Caco-2 (cell line): ENCODE measurements around the gene SYAP1. TPM values are rescaled to one million over a fixed set of nuclear protein-coding genes. Genes with fewer than 3 reads are reported as not detected.
A peak's percentile ranks its signal among the peaks of the same experiment; 100 is the strongest.

ENCODE experiments used
- BruUV-seq: library from RNA; stranded (reverse); fragments of 400-500 nt; replicated peaks from 2 replicates; lab custom pipeline; 2021; lab: Mats Ljungman, UMichigan
- CTCF ChIA-PET: fragments of 300-600 bp; sonication (Branson Sonifier 250); formaldehyde crosslinking; loops from one replicate; lab custom pipeline; 2022; ENCODE audit warnings: antibody characterized with exemption; lab: Charles Lee
- POLR2A ChIA-PET: fragments of 300-600 bp; sonication (Branson Sonifier 250); formaldehyde crosslinking; loops from one replicate; lab custom pipeline; 2022; ENCODE audit warnings: antibody characterized with exemption; lab: Charles Lee
- DNase-seq, 2 experiments: peaks; one replicate each; pipeline versions ENCODE4 v3.0.0 to v3.0.0-alpha.2; 2020 to 2022
- H3K27me3 ChIP-seq: replicated peaks from 2 replicates; pipeline ENCODE4 v1.6.0; 2011; ENCODE audit warnings: low read length; ENCODE audit not compliant: control insufficient read depth, insufficient read depth
- H3K36me3 ChIP-seq: 2 replicates; pipeline ENCODE4 v1.5.1; 2011; ENCODE audit warnings: low read length; ENCODE audit not compliant: control insufficient read depth, insufficient read depth
- H3K4me1 ChIP-seq: fragments of 250-450 bp; sonication (Bioruptor Pico); 2 replicates; pipeline ENCODE4 v1.5.1; 2020; ENCODE audit warnings: mild to moderate bottlenecking
- H3K4me3 ChIP-seq: 2 replicates; pipeline ENCODE4 v1.5.1; 2011; ENCODE audit warnings: low read depth, mild to moderate bottlenecking, control low read depth, low read length
- H3K9me3 ChIP-seq: fragments of 250-450 bp; sonication (Bioruptor Pico); 2 replicates; pipeline ENCODE4 v1.5.1; 2020; ENCODE audit warnings: mild to moderate bottlenecking, moderate library complexity
- H3K27ac Mint-ChIP-seq: one replicate; pipeline ENCODE4 v1.8.0; 2022; ENCODE audit warnings: mixed read lengths; ENCODE audit not compliant: unreplicated experiment
- H3K27me3 Mint-ChIP-seq: one replicate; pipeline ENCODE4 v1.8.0; 2022; ENCODE audit warnings: mixed read lengths; ENCODE audit not compliant: insufficient read depth, unreplicated experiment
- H3K36me3 Mint-ChIP-seq: one replicate; pipeline ENCODE4 v1.8.0; 2022; ENCODE audit warnings: mild to moderate bottlenecking, mixed read lengths; ENCODE audit not compliant: insufficient read depth, unreplicated experiment
- H3K4me1 Mint-ChIP-seq: one replicate; pipeline ENCODE4 v1.8.0; 2022; ENCODE audit warnings: low read depth, mixed read lengths; ENCODE audit not compliant: unreplicated experiment
- H3K4me3 Mint-ChIP-seq: one replicate; pipeline ENCODE4 v1.8.0; 2022; ENCODE audit warnings: mild to moderate bottlenecking, moderate library complexity, mixed read lengths; ENCODE audit not compliant: unreplicated experiment
- H3K9me3 Mint-ChIP-seq: one replicate; pipeline ENCODE4 v1.8.0; 2022; ENCODE audit warnings: mixed read lengths; ENCODE audit not compliant: unreplicated experiment
- intact Hi-C: fragments of 100-400 bp; cut with micrococcal nuclease; formaldehyde crosslinking; loops from one replicate; pipeline ENCODE4 v1.10.0; 2022; ENCODE audit not compliant: unreplicated experiment
- total RNA-seq: library from RNA; stranded (reverse); gene quantifications from 2 replicates; pipeline ENCODE4 v1.2.3, GENCODE V29; 2022
- TF ChIP-seq, protein P1 (sequence below), 2 experiments: fragments of 200-600 bp in 1 of 2; IDR thresholded peaks; 1 replicate in 1 of 2; 2 replicates in 1 of 2; pipeline versions ENCODE4 v1.5.1 to v1.8.0; 2011 to 2022; ENCODE audit warnings: antibody characterized with exemption in 1 of 2, control low read depth in 1 of 2, inconsistent platforms in 1 of 2, low read depth in 1 of 2, low read length in 1 of 2, mild to moderate bottlenecking in 1 of 2, moderate library complexity in 1 of 2; ENCODE audit not compliant: insufficient read depth in 1 of 2, severe bottlenecking in 1 of 2, unreplicated experiment in 1 of 2

SYAP1 gene
- total RNA-seq, 1 experiment from 2014 or later: 32.8 TPM

DNA sequence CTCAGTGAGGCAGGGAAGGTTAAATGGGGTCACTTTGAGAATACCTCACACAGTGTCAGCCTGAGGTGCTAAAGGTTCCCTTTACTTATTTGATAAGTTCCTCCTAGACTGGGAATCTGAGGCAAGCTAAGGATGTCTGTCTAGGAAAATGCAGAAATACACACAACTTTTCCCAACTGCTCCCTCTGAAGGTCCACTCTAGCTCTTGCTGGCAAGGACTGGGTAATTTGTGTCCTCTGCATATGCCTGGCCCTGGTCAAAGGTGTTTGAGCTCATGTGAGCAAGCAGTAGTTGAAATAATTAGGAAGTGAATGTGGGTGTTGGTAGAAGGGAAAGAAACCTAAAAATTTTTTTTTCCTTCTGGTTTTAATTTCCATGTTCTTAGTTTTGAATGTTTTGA is 88.1 kb downstream of the SYAP1 start:
- Mint-ChIP-seq H3K36me3 (no peaks in the 10 kb centered on the region), H3K27ac (no peak overlapping the region), H3K4me1 (peaks cover 8% of the 10 kb centered on the region), H3K9me3 (no peaks in the 10 kb centered on the region), H3K4me3 (peak overlapping the region; percentile 54), H3K27me3 (no peaks in the 10 kb centered on the region)
- TF ChIP-seq, protein P1, sequence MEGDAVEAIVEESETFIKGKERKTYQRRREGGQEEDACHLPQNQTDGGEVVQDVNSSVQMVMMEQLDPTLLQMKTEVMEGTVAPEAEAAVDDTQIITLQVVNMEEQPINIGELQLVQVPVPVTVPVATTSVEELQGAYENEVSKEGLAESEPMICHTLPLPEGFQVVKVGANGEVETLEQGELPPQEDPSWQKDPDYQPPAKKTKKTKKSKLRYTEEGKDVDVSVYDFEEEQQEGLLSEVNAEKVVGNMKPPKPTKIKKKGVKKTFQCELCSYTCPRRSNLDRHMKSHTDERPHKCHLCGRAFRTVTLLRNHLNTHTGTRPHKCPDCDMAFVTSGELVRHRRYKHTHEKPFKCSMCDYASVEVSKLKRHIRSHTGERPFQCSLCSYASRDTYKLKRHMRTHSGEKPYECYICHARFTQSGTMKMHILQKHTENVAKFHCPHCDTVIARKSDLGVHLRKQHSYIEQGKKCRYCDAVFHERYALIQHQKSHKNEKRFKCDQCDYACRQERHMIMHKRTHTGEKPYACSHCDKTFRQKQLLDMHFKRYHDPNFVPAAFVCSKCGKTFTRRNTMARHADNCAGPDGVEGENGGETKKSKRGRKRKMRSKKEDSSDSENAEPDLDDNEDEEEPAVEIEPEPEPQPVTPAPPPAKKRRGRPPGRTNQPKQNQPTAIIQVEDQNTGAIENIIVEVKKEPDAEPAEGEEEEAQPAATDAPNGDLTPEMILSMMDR (IDR thresholded peaks at IDR 0.05; ENCODE audit: insufficient read depth in 1 of 2, low read depth in 1 of 2, low read length in 1 of 2, severe bottlenecking in 1 of 2, unreplicated experiment in 1 of 2): no peak
- ChIA-PET POLR2A (interaction anchor here (1.1 kb wide), 1 partner anchor 36 kb away, joined by 9 read pairs; no protein-coding TSS in a partner anchor), CTCF (no interaction called here)
- no peak for DNase-seq
- Histone ChIP-seq H3K4me3 (no peak overlapping the region), H3K27me3 (no peaks in the 10 kb centered on the region), H3K4me1 (peaks cover 14% of the 10 kb centered on the region), H3K36me3 (no peaks in the 10 kb centered on the region), H3K9me3 (no peaks in the 10 kb centered on the region)
- BruUV-seq: no TSS peak
- intact Hi-C loops: no loop called here

DNA sequence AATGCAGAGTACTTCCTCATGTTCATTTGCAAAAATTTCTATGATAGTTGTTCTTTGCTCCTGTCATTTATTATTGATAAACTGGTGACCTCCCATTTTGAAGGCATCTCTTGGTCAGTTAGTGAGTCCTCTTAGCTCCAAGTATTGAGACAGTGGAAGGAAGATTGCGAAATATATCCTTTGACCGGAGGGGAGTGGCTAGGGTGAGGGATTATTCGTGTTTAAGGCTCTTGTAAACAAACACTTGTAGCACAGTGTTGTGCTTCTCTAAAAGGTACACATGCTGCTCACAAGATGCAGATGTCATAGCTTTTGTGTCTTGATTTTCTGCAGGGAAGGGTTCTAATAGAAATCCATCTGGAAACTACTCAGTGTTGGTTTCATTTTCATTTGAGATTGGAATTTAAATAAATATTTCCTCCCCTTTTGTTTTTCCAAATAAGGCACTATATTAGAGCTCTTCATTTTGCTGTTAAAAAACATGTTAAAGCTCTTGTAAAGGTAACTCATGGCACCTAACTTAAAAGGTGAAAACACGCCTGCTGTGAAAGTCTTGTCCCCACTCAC is 88.6 kb downstream of the SYAP1 start:
- Mint-ChIP-seq H3K36me3 (no peaks in the 10 kb centered on the region), H3K4me1 (peaks cover 8% of the 10 kb centered on the region), H3K27ac (no peak overlapping the region), H3K4me3 (peak overlapping the region; percentile 54), H3K9me3 (no peaks in the 10 kb centered on the region), H3K27me3 (no peaks in the 10 kb centered on the region)
- peaks cover 14% of the 10 kb centered on the region for H3K4me1 ChIP-seq
- peak overlapping the region; percentile 18; the same call in 1 of the 2 replicates for H3K4me3 ChIP-seq
- no peaks in the 10 kb centered on the region for H3K9me3 ChIP-seq
- ChIA-PET CTCF (no interaction called here), POLR2A (interaction anchor here (1.1 kb wide), 1 partner anchor 36 kb away, joined by 9 read pairs; no protein-coding TSS in a partner anchor)
- TF ChIP-seq, protein P1 (IDR thresholded peaks at IDR 0.05; ENCODE audit: insufficient read depth in 1 of 2, low read depth in 1 of 2, low read length in 1 of 2, severe bottlenecking in 1 of 2, unreplicated experiment in 1 of 2): no peak
- intact Hi-C loops: no loop called here
- H3K27me3 ChIP-seq: no peaks in the 10 kb centered on the region
- DNase-seq: peak in 1 of 2 experiments; percentile 56
- no peaks in the 10 kb centered on the region for H3K36me3 ChIP-seq
- no TSS peak for BruUV-seq

DNA sequence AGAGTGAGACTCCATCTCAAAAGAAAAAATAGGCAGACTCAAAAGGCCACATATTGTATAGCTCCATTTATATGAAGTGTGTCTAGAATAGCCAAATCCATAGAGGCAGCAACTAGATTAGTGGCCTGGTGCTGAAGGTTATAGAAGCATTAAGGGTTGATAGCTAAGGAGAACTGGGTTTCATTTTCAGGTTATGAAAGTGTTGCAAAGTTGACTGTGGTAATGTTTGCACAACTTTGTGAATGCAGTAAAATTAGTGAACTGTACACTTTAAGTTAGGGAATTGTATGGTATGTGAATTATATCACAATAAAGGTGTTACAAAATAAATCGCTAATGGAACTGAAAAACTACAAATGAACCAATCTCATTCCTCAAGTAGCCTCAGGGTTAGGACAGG is 95.2 kb downstream of the SYAP1 start:
- intact Hi-C loops: no loop called here
- no peaks in the 10 kb centered on the region for H3K9me3 Mint-ChIP-seq
- CTCF ChIA-PET: no interaction called here
- Histone ChIP-seq H3K27me3 (no peaks in the 10 kb centered on the region), H3K4me3 (no peak overlapping the region), H3K4me1 (no peaks in the 10 kb centered on the region), H3K36me3 (no peaks in the 10 kb centered on the region), H3K9me3 (no peaks in the 10 kb centered on the region)
- H3K4me1 Mint-ChIP-seq: no peaks in the 10 kb centered on the region
- no peaks in the 10 kb centered on the region for H3K27me3 Mint-ChIP-seq
- no TSS peak for BruUV-seq
- POLR2A ChIA-PET: no interaction called here
- no peak overlapping the region for H3K27ac Mint-ChIP-seq
- H3K36me3 Mint-ChIP-seq: no peaks in the 10 kb centered on the region
- DNase-seq: no peak
- H3K4me3 Mint-ChIP-seq: no peak overlapping the region
- TF ChIP-seq, protein P1 (IDR thresholded peaks at IDR 0.05; ENCODE audit: insufficient read depth in 1 of 2, low read depth in 1 of 2, low read length in 1 of 2, severe bottlenecking in 1 of 2, unreplicated experiment in 1 of 2): no peak

Other genes starting within 250 kb of the SYAP1 start
- not detected in 2 replicates for gene S100G, start 69.5 kb upstream of the SYAP1 start, total RNA-seq
- 20.7 and 22.3 TPM in 2 replicates for gene CTPS2, start 6.9 kb upstream of the SYAP1 start, total RNA-seq
- 18.2 and 18.3 TPM in 2 replicates for gene TXLNG, start 66.9 kb downstream of the SYAP1 start, total RNA-seq
- gene RBBP7, start 150.8 kb downstream of the SYAP1 start, total RNA-seq: 129 and 131 TPM in 2 replicates
- 0.30 and 0.86 TPM in 2 replicates for gene REPS2, start 227.0 kb downstream of the SYAP1 start, total RNA-seq